ENCODE measurements around the gene CEMIP2.

DNA sequence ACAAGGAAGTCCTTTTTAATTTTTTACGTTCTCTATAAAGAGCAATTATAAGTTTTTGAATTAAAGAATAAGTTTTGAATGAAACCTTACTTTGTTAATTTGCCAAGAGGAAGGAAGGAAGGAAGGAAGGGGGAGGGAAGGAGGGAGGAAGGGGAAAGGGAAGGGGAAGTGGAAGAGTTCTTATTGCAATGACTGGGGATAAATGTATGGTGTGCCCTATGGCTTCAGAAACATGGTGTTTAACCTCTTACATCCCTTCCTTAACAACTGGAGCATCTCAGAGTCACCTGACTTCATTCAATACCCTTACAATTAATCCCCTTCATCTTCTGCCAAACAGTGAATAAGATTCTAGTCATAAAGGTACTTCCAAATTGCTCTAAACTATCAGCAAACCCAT lies 16.0 kb downstream of the CEMIP2 start:
- TF ChIP-seq CTCF (IDR thresholded peaks at IDR 0.05; ENCODE audit: insufficient read depth, low read depth, low read length) (no peak), EZH2 (IDR thresholded peaks at IDR 0.05; ENCODE audit: insufficient read depth, low read length) (no peak)

Data from astrocyte (in vitro differentiated cells and primary cell).